IMR-90 (cell line): ENCODE data around the gene TBX15.

ENCODE experiments used
- BHLHE40 ChIP-seq: fragments of 150-350 bp; IDR thresholded peaks from 2 replicates; pipeline ENCODE4 v1.6.1; 2016; ENCODE audit warnings: mild to moderate bottlenecking, low read depth, low read length
- CEBPB ChIP-seq: IDR thresholded peaks from 2 replicates; pipeline ENCODE4 v1.6.1; 2012; ENCODE audit warnings: low read depth, low read length, improper control_type of control experiment
- CHD1 ChIP-seq: IDR thresholded peaks from 2 replicates; pipeline ENCODE4 v1.6.1; 2012; ENCODE audit warnings: low read depth, low read length, improper control_type of control experiment
- CTCF ChIP-seq: conservative IDR thresholded peaks from 2 replicates; pipeline ENCODE4 v1.5.1; 2012; ENCODE audit warnings: mild to moderate bottlenecking, low read depth, low read length, improper control_type of control experiment
- MAFK ChIP-seq: IDR thresholded peaks from 2 replicates; pipeline ENCODE4 v1.6.1; 2012; ENCODE audit warnings: low read depth, low read length, improper control_type of control experiment
- MAZ ChIP-seq: IDR thresholded peaks from 2 replicates; pipeline ENCODE4 v1.6.1; 2012; ENCODE audit warnings: low read depth, mild to moderate bottlenecking, low read length, improper control_type of control experiment, moderate library complexity, borderline replicate concordance
- MXI1 ChIP-seq: IDR thresholded peaks from 2 replicates; pipeline ENCODE4 v1.6.1; 2012; ENCODE audit warnings: low read depth, mild to moderate bottlenecking, low read length, moderate library complexity, borderline replicate concordance
- POLR2A ChIP-seq: IDR thresholded peaks from 2 replicates; pipeline ENCODE4 v1.6.1; 2012; ENCODE audit warnings: mild to moderate bottlenecking, low read depth, low read length
- RAD21 ChIP-seq: IDR thresholded peaks from 2 replicates; pipeline ENCODE4 v1.6.1; 2012; ENCODE audit warnings: low read length, improper control_type of control experiment
- RCOR1 ChIP-seq: IDR thresholded peaks from 2 replicates; pipeline ENCODE4 v1.6.1; 2012; ENCODE audit warnings: mild to moderate bottlenecking, low read length, improper control_type of control experiment; ENCODE audit not compliant: insufficient replicate concordance
- RFX5 ChIP-seq: IDR thresholded peaks from 2 replicates; pipeline ENCODE4 v1.8.0; 2012; ENCODE audit warnings: low read depth, mild to moderate bottlenecking, low read length, moderate library complexity
- SMC3 ChIP-seq: fragments of 150-350 bp; IDR thresholded peaks from 2 replicates; pipeline ENCODE4 v1.6.1; 2016; ENCODE audit warnings: low read depth, mild to moderate bottlenecking, antibody characterized with exemption, low read length, moderate library complexity
- TF ChIP-seq, protein P1 (sequence below): fragments of 150-350 bp; IDR thresholded peaks from 2 replicates; pipeline ENCODE4 v1.6.1; 2017; ENCODE audit warnings: mild to moderate bottlenecking, antibody characterized with exemption, low read length, low read depth
- TF ChIP-seq, protein P2 (sequence below): fragments of 150-350 bp; IDR thresholded peaks from 2 replicates; pipeline ENCODE4 v1.6.1; 2016; ENCODE audit warnings: low read depth, mild to moderate bottlenecking, low read length, moderate library complexity, borderline replicate concordance

DNA sequence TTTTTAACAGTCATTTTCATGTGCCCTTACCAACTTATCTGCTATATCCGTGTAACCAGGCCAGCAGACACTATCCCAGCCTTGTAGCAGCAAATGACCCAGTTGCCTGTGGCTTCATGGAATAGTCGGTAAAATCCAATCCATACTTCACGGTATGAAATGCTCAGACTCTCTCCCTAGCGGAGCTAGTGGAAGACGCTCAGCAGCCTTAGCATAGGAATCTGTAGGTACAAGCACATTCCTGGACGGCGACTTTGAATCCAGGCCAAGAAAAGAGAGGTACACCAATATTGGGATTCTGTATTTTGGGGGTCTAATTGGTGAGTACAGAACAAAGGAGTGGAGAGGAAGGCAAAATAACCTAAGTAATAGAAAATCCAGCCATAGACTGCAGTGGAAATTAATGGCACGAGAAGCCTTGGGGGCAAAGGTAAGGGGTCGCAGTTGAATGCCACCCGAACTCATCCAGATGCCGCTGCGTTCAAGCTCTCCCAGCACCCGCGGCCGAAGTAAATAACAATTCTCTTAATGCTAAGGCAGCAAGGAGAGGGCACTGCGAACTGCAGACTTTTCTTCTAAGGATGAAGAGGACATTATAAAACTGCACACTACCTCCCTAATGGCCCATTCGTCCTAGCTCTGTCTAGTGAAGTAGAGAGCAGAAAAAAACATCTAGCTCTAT is 17.7 kb upstream of the TBX15 start:
- TF ChIP-seq MAFK (no peak), POLR2A (no peak), CTCF (no peak), SMC3 (no peak), RFX5 (no peak), RAD21 (no peak), MXI1 (no peak), CHD1 (no peak), MAZ (no peak), CEBPB (no peak), BHLHE40 (no peak), RCOR1 (no peak)
- TF ChIP-seq, protein P1, sequence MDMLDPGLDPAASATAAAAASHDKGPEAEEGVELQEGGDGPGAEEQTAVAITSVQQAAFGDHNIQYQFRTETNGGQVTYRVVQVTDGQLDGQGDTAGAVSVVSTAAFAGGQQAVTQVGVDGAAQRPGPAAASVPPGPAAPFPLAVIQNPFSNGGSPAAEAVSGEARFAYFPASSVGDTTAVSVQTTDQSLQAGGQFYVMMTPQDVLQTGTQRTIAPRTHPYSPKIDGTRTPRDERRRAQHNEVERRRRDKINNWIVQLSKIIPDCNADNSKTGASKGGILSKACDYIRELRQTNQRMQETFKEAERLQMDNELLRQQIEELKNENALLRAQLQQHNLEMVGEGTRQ, result no peak
- TF ChIP-seq, protein P2, sequence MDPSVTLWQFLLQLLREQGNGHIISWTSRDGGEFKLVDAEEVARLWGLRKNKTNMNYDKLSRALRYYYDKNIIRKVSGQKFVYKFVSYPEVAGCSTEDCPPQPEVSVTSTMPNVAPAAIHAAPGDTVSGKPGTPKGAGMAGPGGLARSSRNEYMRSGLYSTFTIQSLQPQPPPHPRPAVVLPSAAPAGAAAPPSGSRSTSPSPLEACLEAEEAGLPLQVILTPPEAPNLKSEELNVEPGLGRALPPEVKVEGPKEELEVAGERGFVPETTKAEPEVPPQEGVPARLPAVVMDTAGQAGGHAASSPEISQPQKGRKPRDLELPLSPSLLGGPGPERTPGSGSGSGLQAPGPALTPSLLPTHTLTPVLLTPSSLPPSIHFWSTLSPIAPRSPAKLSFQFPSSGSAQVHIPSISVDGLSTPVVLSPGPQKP, result no peak
